ENCODE measurements around the gene MYH4. TPM values are rescaled to one million over a fixed set of nuclear protein-coding genes. Genes with fewer than 3 reads are reported as not detected.

Gene MYH4
- total RNA-seq, 6 experiments from 2014 or later: 0.07 TPM; not detected in 5

- intact Hi-C loops (cut with DNase I): no loop called here
- H3K4me1 ChIP-seq: no peaks in the 10 kb centered on the region
- no peak overlapping the region for H3K4me3 ChIP-seq
- 71% methylated on average over 9 of the region's 9 CpGs for WGBS (ENCODE audit: insufficient coverage, low coverage, low lambda C conversion rate, missing lambda C conversion rate)
- DNase-seq (no peak), ATAC-seq (no peak)
- H3K9me3 ChIP-seq: no peaks in the 10 kb centered on the region
- TF ChIP-seq POLR2A (IDR thresholded peaks at IDR 0.05): no peak
- TF ChIP-seq CTCF (IDR thresholded peaks at IDR 0.05): no peak
- no peaks in the 10 kb centered on the region for H3K27me3 ChIP-seq
- no peaks in the 10 kb centered on the region for H3K36me3 ChIP-seq
- no peak overlapping the region for H3K27ac ChIP-seq
Observed at GRCh38 chr17:10398352-10398751, 71.0 kb downstream of the MYH4 start.

GRCh38 chr17:10396524-10397163 lies 72.7 kb downstream of the MYH4 start:
- intact Hi-C loops (cut with DNase I): no loop called here
- no peak for DNase-seq
- ATAC-seq: no peak
- Histone ChIP-seq H3K4me3 (no peak overlapping the region), H3K27ac (no peak overlapping the region), H3K4me1 (no peaks in the 10 kb centered on the region), H3K36me3 (no peaks in the 10 kb centered on the region), H3K9me3 (no peaks in the 10 kb centered on the region), H3K27me3 (no peaks in the 10 kb centered on the region)
- TF ChIP-seq POLR2A (IDR thresholded peaks at IDR 0.05) (no peak), CTCF (IDR thresholded peaks at IDR 0.05) (no peak)
- WGBS (ENCODE audit: insufficient coverage, low coverage, low lambda C conversion rate, missing lambda C conversion rate): 38% methylated on average over 10 of the region's 14 CpGs

GRCh38 chr17:10394201-10394887 lies 75.0 kb downstream of the MYH4 start:
- Histone ChIP-seq H3K4me1 (no peaks in the 10 kb centered on the region), H3K9me3 (no peaks in the 10 kb centered on the region), H3K4me3 (no peak overlapping the region), H3K27ac (no peak overlapping the region), H3K27me3 (no peaks in the 10 kb centered on the region), H3K36me3 (no peaks in the 10 kb centered on the region)
- intact Hi-C loops (cut with DNase I): no loop called here
- DNase-seq (no peak), ATAC-seq (no peak)
- WGBS (ENCODE audit: insufficient coverage, low coverage, low lambda C conversion rate, missing lambda C conversion rate): 47% methylated on average over 5 of the region's 6 CpGs
- no peak for TF ChIP-seq CTCF (IDR thresholded peaks at IDR 0.05)
- no peak for TF ChIP-seq POLR2A (IDR thresholded peaks at IDR 0.05)

Other genes with a start within 250 kb of the MYH4 start
- gene MYH13, start 96.6 kb downstream of the MYH4 start, total RNA-seq: not detected
- not detected for gene MYH8, start 47.6 kb downstream of the MYH4 start, total RNA-seq
- gene MYH1, start 49.0 kb upstream of the MYH4 start, total RNA-seq: 1 to 10 TPM in 1 of 6 experiments, under 1 TPM in 2, not detected in 3; 0.23 to 2.3 (median 0.31) TPM
- gene MYH2, start 80.1 kb upstream of the MYH4 start, total RNA-seq: under 1 TPM in 4 of 6 experiments, not detected in 2; 0.18 to 0.81 (median 0.34) TPM
- 1 to 10 TPM in 4 of 6 experiments, under 1 TPM in 2; 0.68 to 2.6 (median 1.2) TPM for gene MYH3, start 187.8 kb upstream of the MYH4 start, total RNA-seq
- gene SCO1, start 228.0 kb upstream of the MYH4 start, total RNA-seq: 10 to 100 TPM; 19.0 to 29.7 (median 23.8) TPM
- 1 to 10 TPM; 3.6 to 9.6 (median 4.5) TPM for gene ADPRM, start 228.0 kb upstream of the MYH4 start, total RNA-seq